HG03342 (cell line): Measurements from ENCODE around the gene CTTNBP2NL.

Source experiments
- ATAC-seq: cut with Tn5 transposase; IDR thresholded peaks from one replicate; pipeline ENCODE4 v1.9.1; 2021; ENCODE audit warnings: mild to moderate bottlenecking, moderate library complexity; ENCODE audit not compliant: unreplicated experiment

Gene CTTNBP2NL

DNA sequence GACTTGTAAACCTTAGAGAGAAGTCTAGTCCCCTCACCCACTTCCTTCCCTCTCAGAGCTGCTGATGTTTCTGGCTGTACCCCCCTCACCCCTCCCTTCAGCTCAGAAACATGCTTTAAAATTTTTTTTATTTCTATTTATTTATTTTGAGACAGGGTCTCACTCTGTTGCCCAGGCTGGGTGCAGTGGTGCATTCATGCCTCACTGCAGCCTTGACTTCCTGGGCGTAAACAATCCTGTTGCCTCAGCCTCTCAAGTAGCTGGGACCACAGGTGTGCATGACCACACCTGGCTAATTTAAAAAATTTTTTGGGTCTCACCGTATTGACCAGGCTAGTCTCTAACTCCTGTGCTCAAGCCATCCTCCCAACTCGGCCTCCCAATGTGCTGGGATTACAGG is 109.9 kb downstream of the CTTNBP2NL start:
- ATAC-seq = no peak

DNA sequence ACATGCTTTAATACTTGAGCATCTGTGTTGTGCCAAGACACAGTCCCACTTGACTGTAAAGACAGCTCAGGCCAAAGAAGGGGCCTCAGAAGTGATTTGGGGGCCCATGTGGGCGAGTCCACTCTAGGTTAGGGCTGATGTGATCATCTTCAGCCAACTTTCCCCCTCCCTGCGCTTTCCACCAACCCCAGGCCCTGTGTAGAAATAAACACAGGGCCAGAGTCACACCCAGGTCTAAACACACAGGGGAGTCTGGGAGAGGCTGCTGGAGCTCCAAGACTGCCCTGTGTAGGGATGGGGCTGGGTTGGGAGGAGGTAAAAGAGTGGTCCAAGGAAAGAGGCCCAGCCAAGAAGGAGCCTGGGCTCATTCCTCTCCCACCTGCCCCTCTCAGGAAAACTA is 110.3 kb downstream of the CTTNBP2NL start:
- no peak for ATAC-seq

DNA sequence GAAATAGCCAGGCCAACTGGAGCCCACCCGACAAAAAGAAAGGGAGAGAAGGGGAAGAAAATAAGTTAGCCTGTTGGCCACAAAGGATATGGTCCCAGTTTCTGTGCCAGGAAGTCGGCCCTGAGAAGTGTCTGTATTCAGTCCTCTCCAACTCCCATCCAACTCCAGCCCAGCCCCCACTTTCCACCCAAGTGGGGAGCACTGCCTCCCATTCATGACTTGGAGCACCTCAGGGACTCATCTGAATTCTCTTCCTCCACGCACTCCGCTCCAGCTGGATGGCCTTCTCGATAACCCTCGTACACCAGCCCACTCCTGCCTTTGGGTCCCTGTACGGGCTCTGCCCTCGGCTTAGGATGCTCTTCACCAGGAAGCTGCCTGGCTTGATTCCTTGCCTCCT is 110.7 kb downstream of the CTTNBP2NL start:
- no peak for ATAC-seq

DNA sequence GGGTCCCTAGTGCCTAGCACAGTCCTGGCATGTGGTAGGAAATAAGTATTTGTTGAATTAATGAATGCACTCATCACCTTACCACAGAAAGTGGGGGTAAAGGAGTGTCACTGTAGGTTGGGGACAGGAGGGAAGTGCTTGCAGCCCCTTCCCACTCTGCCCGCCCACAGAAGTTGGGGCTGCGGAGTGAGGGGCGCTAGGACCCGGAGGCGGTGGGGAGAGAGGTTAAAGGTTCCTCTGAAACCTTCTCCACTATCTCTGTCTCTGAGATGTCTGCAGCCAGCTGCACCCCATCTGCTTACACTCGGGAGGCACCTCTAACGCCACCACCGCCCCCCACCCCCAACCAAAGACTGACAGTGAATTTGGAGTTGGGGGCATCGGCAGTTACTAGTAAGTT is 111.3 kb downstream of the CTTNBP2NL start:
- no peak for ATAC-seq

DNA sequence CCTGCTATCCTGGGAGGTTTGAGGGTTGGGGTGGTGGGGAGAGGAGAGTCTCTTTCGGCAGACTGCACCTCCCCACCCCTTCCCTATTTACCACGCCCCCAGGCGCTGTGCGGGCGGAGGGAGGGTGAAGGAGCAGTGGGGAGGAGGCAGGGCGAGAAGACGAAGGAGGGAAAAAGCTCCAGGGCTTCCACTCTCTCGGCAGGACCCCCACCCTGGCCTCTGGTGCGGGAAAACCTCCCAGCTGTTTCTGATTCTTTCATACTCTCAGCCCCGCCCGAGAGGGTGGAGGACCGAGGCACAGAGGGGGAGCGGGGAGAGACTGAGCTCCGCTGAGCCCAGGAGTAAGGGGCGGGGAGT is 111.9 kb downstream of the CTTNBP2NL start:
- no peak for ATAC-seq

DNA sequence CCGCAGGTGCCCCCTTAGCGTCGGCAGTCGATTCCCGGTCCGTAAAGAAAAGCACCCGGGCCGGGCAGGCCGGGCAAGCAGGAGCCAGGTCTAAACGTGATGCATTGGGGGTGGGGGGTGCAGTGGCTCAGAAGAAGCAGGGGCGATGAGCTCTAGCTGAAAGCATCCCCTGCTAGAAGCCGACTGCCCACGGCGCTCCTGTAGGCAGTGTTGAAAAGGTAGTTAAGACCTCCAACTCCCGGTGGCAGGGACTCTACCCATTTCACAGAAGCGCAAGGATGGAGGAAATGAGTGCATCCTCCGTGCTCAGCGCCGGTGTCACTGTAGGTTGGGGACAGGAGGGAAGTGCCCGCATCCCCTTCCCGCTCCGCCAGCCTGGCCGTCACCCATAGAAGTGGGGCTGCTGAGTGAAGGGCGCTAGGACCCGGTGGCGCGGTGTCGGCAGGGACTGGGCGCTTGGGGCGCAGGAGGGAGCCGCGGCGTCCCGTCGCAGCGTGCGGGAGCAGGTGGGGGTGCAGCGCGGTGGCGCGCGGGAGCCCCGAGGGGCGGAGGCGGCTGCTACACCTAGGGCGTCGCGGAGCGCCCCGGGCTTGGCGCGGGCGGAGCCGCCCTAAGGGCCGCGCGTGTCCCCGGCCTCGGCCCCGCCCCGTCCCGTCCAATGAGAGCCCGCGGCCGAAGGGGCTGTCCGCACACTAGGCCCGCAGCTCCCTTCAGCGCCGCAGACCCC is 112.4 kb downstream of the CTTNBP2NL start, which contains the start of gene WNT2B:
Gene WNT2B, plus strand, starts transcription at position 688 of the 727 bp plus-strand sequence. CDS start 298 bp downstream, outside the sequence.
- no peak for ATAC-seq

DNA sequence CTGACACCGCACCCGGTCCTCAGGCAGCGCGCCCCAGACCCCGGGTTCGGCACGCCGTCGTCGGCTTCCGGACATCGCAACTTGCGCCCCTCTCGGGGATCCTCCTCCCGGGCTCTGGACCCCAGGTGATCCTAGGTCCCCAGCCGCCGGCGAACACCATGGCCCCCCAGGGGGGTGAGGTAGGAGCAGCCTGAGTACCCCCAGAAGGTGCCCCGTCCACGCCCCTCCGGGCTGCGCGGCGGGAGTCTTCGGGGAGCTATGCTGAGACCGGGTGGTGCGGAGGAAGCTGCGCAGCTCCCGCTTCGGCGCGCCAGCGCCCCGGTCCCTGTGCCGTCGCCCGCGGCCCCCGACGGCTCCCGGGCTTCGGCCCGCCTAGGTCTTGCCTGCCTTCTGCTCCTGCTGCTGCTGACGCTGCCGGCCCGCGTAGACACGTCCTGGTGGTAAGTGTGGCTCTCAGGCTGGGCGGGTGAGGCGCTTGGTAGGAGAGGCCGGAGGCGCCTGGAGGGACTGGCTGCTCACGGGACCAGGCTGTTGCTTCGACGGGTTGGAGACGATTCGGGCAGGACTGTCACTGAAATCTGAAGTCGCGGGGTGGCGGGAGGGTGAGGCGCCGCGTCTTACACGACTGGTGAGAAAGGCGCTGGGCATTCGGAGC is 113.1 kb downstream of the CTTNBP2NL start:
- no peak for ATAC-seq

DNA sequence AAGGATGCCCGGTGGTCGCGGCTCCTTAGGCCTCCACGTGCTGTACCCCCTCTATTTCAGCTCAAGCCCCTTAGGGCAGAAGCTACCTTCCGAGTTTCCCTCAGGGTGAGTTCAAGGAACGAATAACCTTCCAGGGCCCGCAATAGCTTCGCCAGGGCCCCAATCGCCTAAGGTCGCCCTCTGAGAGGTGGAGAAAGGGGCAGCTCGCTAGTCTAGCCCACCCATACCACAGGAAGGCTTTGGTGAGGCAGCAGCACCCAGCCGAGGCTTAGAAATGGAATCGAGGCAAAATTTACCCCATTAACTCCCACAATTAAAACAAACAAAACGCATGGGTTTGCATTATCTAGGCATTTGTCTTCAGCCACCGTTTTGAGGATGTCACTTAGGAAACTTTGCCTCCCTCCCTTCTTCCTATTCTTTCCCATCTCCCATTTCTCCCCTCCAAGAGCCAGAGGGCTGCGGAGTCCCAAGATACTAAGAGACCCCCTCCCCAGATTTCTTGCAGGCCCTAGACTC is 113.7 kb downstream of the CTTNBP2NL start:
- no peak for ATAC-seq

DNA sequence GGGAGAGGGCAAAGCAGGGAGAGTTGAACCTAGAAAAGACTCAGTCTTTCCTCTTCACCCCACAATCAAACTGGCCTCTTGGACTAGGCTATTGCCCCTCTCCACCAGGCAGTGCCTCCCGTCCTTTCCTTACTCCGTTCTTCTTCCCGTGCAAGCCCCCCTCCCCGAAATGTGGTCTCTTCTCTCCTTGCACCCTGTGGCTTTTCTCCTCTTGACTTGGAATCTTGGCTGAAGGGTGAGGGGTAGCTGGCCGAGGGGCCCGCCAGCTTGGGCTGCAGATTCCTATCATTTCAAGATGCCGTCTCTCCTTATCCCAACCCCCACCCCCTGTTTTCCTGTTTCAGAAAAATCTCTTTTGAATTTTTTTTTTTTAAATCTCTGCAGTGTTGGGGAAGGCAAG is 114.3 kb downstream of the CTTNBP2NL start:
- no peak for ATAC-seq
